IMR-90 (cell line): Measurements from ENCODE around the gene CCDC136. TPM values are rescaled to one million over a fixed set of nuclear protein-coding genes. Genes with fewer than 3 reads are reported as not detected.

Experiments used
- ATAC-seq: fragments of 200-7000 bp; cut with Tn5 transposase; 2 replicates; pipeline ENCODE4 v1.9.1; 2020; ENCODE audit warnings: low read depth, mild to moderate bottlenecking, moderate library complexity
- BruUV-seq: library from RNA; stranded (reverse); fragments of 400-500 nt; replicated peaks from 2 replicates; lab custom pipeline; 2021; lab: Mats Ljungman, UMichigan
- CTCF ChIA-PET: fragments of 300-600 bp; formaldehyde crosslinking; extraction: SDS; loops from one replicate; lab custom pipeline; 2021; ENCODE audit warnings: antibody characterized with exemption; lab: Yijun Ruan, JAX
- POLR2A ChIA-PET: fragments of 300-600 bp; sonication (Branson Sonifier 250); formaldehyde crosslinking; loops from one replicate; lab custom pipeline; 2022; ENCODE audit warnings: antibody characterized with exemption; ENCODE audit not compliant: unreplicated experiment; lab: Charles Lee
- DNase-seq: peaks from one replicate; pipeline ENCODE4 v3.0.0; 2013
- H2AFZ ChIP-seq: replicated peaks from 2 replicates; pipeline ENCODE3; 2013; ENCODE audit warnings: low read length, mild to moderate bottlenecking; ENCODE audit not compliant: poor library complexity
- H2AK5ac ChIP-seq: 2 replicates; pipeline ENCODE4 v1.6.1; 2013; ENCODE audit warnings: low read depth, low read length, inconsistent platforms
- H2AK9ac ChIP-seq: replicated peaks from 2 replicates; pipeline ENCODE3; 2013; ENCODE audit warnings: mild to moderate bottlenecking, low read depth, low read length, moderate library complexity; ENCODE audit not compliant: poor library complexity
- H2BK120ac ChIP-seq: 2 replicates; pipeline ENCODE4 v1.6.1; 2013; ENCODE audit warnings: low read depth, low read length, inconsistent platforms
- H2BK15ac ChIP-seq: 3 replicates; pipeline ENCODE4 v1.6.1; 2013; ENCODE audit warnings: low read depth, low read length, inconsistent platforms
- H2BK20ac ChIP-seq: 2 replicates; pipeline ENCODE4 v1.6.1; 2013; ENCODE audit warnings: low read depth, mild to moderate bottlenecking, inconsistent platforms, low read length, moderate library complexity
- H2BK5ac ChIP-seq: 2 replicates; pipeline ENCODE4 v1.6.1; 2013; ENCODE audit warnings: mild to moderate bottlenecking, low read depth, low read length, inconsistent platforms; ENCODE audit not compliant: poor library complexity, severe bottlenecking
- H3K14ac ChIP-seq: replicated peaks from 2 replicates; pipeline ENCODE4 v1.6.1; 2013; ENCODE audit warnings: low read depth, low read length, inconsistent platforms
- H3K18ac ChIP-seq: 2 replicates; pipeline ENCODE4 v1.6.1; 2013; ENCODE audit warnings: low read depth, low read length, control low read depth
- H3K23ac ChIP-seq: 2 replicates; pipeline ENCODE4 v1.6.1; 2013; ENCODE audit warnings: low read depth, low read length, inconsistent platforms
- H3K27ac ChIP-seq: 2 replicates; pipeline ENCODE4 v1.5.1; 2013; ENCODE audit warnings: mild to moderate bottlenecking, control low read depth, low read length; ENCODE audit not compliant: insufficient read depth
- H3K27me3 ChIP-seq: 2 replicates; pipeline ENCODE4 v1.6.1; 2013; ENCODE audit warnings: low read length; ENCODE audit not compliant: control insufficient read depth, insufficient read depth
- H3K36me3 ChIP-seq: 2 replicates; pipeline ENCODE4 v1.6.1; 2013; ENCODE audit warnings: low read length, mixed read lengths; ENCODE audit not compliant: control insufficient read depth, insufficient read depth
- H3K4ac ChIP-seq: 2 replicates; pipeline ENCODE4 v1.6.1; 2013; ENCODE audit warnings: low read depth, low read length, inconsistent platforms
- H3K4me1 ChIP-seq: 2 replicates; pipeline ENCODE4 v1.6.1; 2013; ENCODE audit warnings: low read length, mixed read lengths; ENCODE audit not compliant: control insufficient read depth, insufficient read depth
- H3K4me2 ChIP-seq: 2 replicates; pipeline ENCODE4 v1.6.1; 2013; ENCODE audit warnings: low read depth, mild to moderate bottlenecking, control low read depth, low read length, moderate library complexity
- H3K4me3 ChIP-seq: 2 replicates; pipeline ENCODE4 v1.5.1; 2013; ENCODE audit warnings: low read depth, mild to moderate bottlenecking, control low read depth, low read length, moderate library complexity; ENCODE audit not compliant: insufficient read depth
- H3K56ac ChIP-seq: 2 replicates; pipeline ENCODE4 v1.6.1; 2013; ENCODE audit warnings: low read length, inconsistent platforms; ENCODE audit not compliant: insufficient read depth; ENCODE audit errors: extremely low read depth
- H3K79me1 ChIP-seq, 2 experiments: 2 replicates each; pipeline ENCODE4 v1.6.1; 2013; ENCODE audit warnings: low read length in 2 of 2, inconsistent platforms in 1 of 2, low read depth in 1 of 2
- H3K9ac ChIP-seq: 2 replicates; pipeline ENCODE4 v1.6.1; 2013; ENCODE audit warnings: low read depth, low read length, control low read depth
- H3K9me1 ChIP-seq: 2 replicates; pipeline ENCODE4 v1.6.1; 2013; ENCODE audit warnings: low read length, inconsistent platforms; ENCODE audit not compliant: insufficient read depth
- H3K9me3 ChIP-seq: 2 replicates; pipeline ENCODE4 v1.6.1; 2013; ENCODE audit warnings: low read length; ENCODE audit not compliant: control insufficient read depth, insufficient read depth
- H4K20me1 ChIP-seq: 2 replicates; pipeline ENCODE4 v1.6.1; 2013; ENCODE audit warnings: low read length, inconsistent platforms; ENCODE audit not compliant: insufficient read depth
- H4K5ac ChIP-seq: 2 replicates; pipeline ENCODE4 v1.6.1; 2013; ENCODE audit warnings: mild to moderate bottlenecking, low read depth, low read length, control low read depth
- H4K8ac ChIP-seq, 2 experiments: 2 replicates each; pipeline ENCODE4 v1.6.1; 2013; ENCODE audit warnings: low read depth in 2 of 2, low read length in 2 of 2, control low read depth in 1 of 2, inconsistent platforms in 1 of 2
- H4K91ac ChIP-seq: 2 replicates; pipeline ENCODE4 v1.6.1; 2013; ENCODE audit warnings: low read depth, low read length, inconsistent platforms; ENCODE audit not compliant: insufficient read depth
- BHLHE40 ChIP-seq: fragments of 150-350 bp; IDR thresholded peaks from 2 replicates; pipeline ENCODE4 v1.6.1; 2016; ENCODE audit warnings: mild to moderate bottlenecking, low read depth, low read length
- CEBPB ChIP-seq: IDR thresholded peaks from 2 replicates; pipeline ENCODE4 v1.6.1; 2012; ENCODE audit warnings: low read depth, low read length, improper control_type of control experiment
- CHD1 ChIP-seq: IDR thresholded peaks from 2 replicates; pipeline ENCODE4 v1.6.1; 2012; ENCODE audit warnings: low read depth, low read length, improper control_type of control experiment
- FOS ChIP-seq: fragments of 150-350 bp; IDR thresholded peaks from 2 replicates; pipeline ENCODE4 v1.6.1; 2016; ENCODE audit warnings: low read depth, low read length
- MAFK ChIP-seq: IDR thresholded peaks from 2 replicates; pipeline ENCODE4 v1.6.1; 2012; ENCODE audit warnings: low read depth, low read length, improper control_type of control experiment
- MAZ ChIP-seq: IDR thresholded peaks from 2 replicates; pipeline ENCODE4 v1.6.1; 2012; ENCODE audit warnings: low read depth, mild to moderate bottlenecking, low read length, improper control_type of control experiment, moderate library complexity, borderline replicate concordance
- MXI1 ChIP-seq: IDR thresholded peaks from 2 replicates; pipeline ENCODE4 v1.6.1; 2012; ENCODE audit warnings: low read depth, mild to moderate bottlenecking, low read length, moderate library complexity, borderline replicate concordance
- NFE2L2 ChIP-seq: fragments of 150-350 bp; IDR thresholded peaks from 2 replicates; pipeline ENCODE4 v1.6.1; 2016; ENCODE audit warnings: low read depth, mild to moderate bottlenecking, low read length
- POLR2A ChIP-seq: IDR thresholded peaks from 2 replicates; pipeline ENCODE4 v1.6.1; 2012; ENCODE audit warnings: mild to moderate bottlenecking, low read depth, low read length
- RAD21 ChIP-seq: IDR thresholded peaks from 2 replicates; pipeline ENCODE4 v1.6.1; 2012; ENCODE audit warnings: low read length, improper control_type of control experiment
- RCOR1 ChIP-seq: IDR thresholded peaks from 2 replicates; pipeline ENCODE4 v1.6.1; 2012; ENCODE audit warnings: mild to moderate bottlenecking, low read length, improper control_type of control experiment; ENCODE audit not compliant: insufficient replicate concordance
- SMC3 ChIP-seq: fragments of 150-350 bp; IDR thresholded peaks from 2 replicates; pipeline ENCODE4 v1.6.1; 2016; ENCODE audit warnings: low read depth, mild to moderate bottlenecking, antibody characterized with exemption, low read length, moderate library complexity
- WGBS, 2 experiments: methylation state at CpG; one replicate each; pipeline versions ENCODE4 v1.1.5 to v1.1.7; 2013; ENCODE audit warnings: missing lambda C conversion rate in 2 of 2; ENCODE audit not compliant: insufficient read length in 1 of 2; ENCODE audit errors: extremely low coverage in 2 of 2; 5-methylcytosine and 5-hydroxymethylcytosine counted together
- dilution Hi-C: fragments of 300-500 bp; cut with HindIII; formaldehyde crosslinking; loops from one replicate; pipeline ENCODE4 v1.14.3; 2018; ENCODE audit warnings: low sequenced_read_pairs; ENCODE audit not compliant: unreplicated experiment
- in situ Hi-C: fragments of 300-500 bp; cut with MboI; formaldehyde crosslinking; loops from 3 replicates; pipeline ENCODE4 v1.14.3; 2019; ENCODE audit warnings: low sequenced_read_pairs, inconsistent platforms, mixed read lengths
- intact Hi-C: fragments of 100-400 bp; cut with micrococcal nuclease; formaldehyde crosslinking; loops from 2 replicates; pipeline ENCODE4 v1.10.0; 2022
- polyA plus RNA-seq, 3 experiments: library from polyadenylated mRNA; depleted of rRNA; stranded (reverse); fragments of >200 nt; gene quantifications; 2 replicates each; pipeline ENCODE4 v1.2.3, GENCODE V29; 2012; ENCODE audit warnings: low replicate concordance in 1 of 3
- total RNA-seq: library from RNA; depleted of rRNA; stranded (reverse); fragments of >200 nt; gene quantifications from 2 replicates; pipeline ENCODE4 v1.2.3, GENCODE V29; 2012
- TF ChIP-seq, protein P1 (sequence below): conservative IDR thresholded peaks from 2 replicates; pipeline ENCODE4 v1.5.1; 2012; ENCODE audit warnings: mild to moderate bottlenecking, low read depth, low read length, improper control_type of control experiment
- TF ChIP-seq, protein P2 (sequence below): fragments of 150-350 bp; IDR thresholded peaks from 2 replicates; pipeline ENCODE4 v1.6.1; 2017; ENCODE audit warnings: mild to moderate bottlenecking, antibody characterized with exemption, low read length, low read depth
- TF ChIP-seq, protein P3 (sequence below): fragments of 150-350 bp; IDR thresholded peaks from 2 replicates; pipeline ENCODE4 v1.6.1; 2016; ENCODE audit warnings: low read depth, mild to moderate bottlenecking, low read length, moderate library complexity, borderline replicate concordance

Gene CCDC136
- total and polyA plus RNA-seq, 2 of the 4 experiments (the other 2 are of a cell fraction), result 7.7 to 18.0 TPM

DNA sequence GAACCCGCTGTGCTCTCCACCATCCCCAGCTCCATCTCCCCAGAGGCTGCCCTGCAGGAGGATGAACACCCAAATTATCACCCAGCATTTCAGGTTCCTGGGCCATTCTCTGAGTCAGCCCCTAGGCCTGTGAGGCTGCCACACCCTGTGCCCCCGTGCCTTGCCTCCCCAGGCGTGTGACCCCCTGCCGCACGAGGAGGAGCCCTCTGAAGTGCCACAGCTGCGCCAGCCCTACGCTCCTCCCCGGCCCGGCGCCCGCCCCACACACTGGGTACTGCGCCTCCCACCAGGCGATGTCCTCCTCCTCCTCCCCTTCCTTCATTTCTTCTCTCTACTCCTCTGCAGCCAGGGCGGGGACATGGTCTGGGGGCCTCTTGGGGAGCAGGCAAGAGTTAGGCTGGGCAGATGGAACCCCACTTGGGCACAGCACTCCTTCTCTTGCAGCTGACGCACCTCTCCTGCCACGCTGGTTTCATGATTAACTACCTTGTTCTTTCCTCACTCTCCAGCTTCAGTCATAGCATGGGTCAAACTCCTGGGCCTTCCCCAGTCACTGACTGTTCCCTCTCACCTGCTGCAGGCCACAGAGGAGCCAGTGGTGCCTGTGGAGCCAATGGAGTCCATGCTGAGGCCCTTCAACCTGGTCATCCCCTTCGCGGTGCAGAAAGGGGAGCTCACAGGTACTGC lies 58.2 kb downstream of the CCDC136 start:
- no peak overlapping the region for H2BK15ac ChIP-seq
- CTCF ChIA-PET, result no interaction called here
- ATAC-seq, result no peak
- no peak overlapping the region for H3K4ac ChIP-seq
- H3K9me3 ChIP-seq, result no peaks in the 10 kb centered on the region
- H4K20me1 ChIP-seq, result peaks cover 56% of the 10 kb centered on the region
- peak overlapping the region; percentile 55 for H2AK9ac ChIP-seq
- H2AFZ ChIP-seq, result no peak overlapping the region
- intact Hi-C loops (no loop called here), in situ Hi-C loops (no loop called here), dilution Hi-C loops (no loop called here)
- POLR2A ChIA-PET, result no interaction called here
- H2BK120ac ChIP-seq, result no peak overlapping the region
- H3K9me1 ChIP-seq, result no peaks in the 10 kb centered on the region
- H3K36me3 ChIP-seq, result peaks cover 96% of the 10 kb centered on the region
- H4K5ac ChIP-seq, result no peak overlapping the region
- no peak overlapping the region for H3K14ac ChIP-seq
- no peak overlapping the region for H3K27ac ChIP-seq
- WGBS, 2 experiments, result 96% methylated on average over 14 of the region's 18 CpGs; no CpG with 5 or more reads in 1 of the 2 experiments
- H2BK20ac ChIP-seq, result no peak overlapping the region
- no peak overlapping the region for H4K8ac ChIP-seq
- no peak overlapping the region for H3K4me2 ChIP-seq
- H3K79me1 ChIP-seq, result peaks cover 34 to 62% of the 10 kb centered on the region in 2 experiments
- no peak overlapping the region for H3K4me3 ChIP-seq
- DNase-seq, result no peak
- H3K27me3 ChIP-seq, result no peaks in the 10 kb centered on the region
- BruUV-seq, result no TSS peak
- H4K91ac ChIP-seq, result no peak overlapping the region
- H3K23ac ChIP-seq, result no peak overlapping the region
- H2AK5ac ChIP-seq, result no peak overlapping the region
- no peak overlapping the region for H3K18ac ChIP-seq
- H3K56ac ChIP-seq, result no peak overlapping the region
- H3K4me1 ChIP-seq, result no peaks in the 10 kb centered on the region
- no peak for TF ChIP-seq CHD1
- TF ChIP-seq, protein P1, sequence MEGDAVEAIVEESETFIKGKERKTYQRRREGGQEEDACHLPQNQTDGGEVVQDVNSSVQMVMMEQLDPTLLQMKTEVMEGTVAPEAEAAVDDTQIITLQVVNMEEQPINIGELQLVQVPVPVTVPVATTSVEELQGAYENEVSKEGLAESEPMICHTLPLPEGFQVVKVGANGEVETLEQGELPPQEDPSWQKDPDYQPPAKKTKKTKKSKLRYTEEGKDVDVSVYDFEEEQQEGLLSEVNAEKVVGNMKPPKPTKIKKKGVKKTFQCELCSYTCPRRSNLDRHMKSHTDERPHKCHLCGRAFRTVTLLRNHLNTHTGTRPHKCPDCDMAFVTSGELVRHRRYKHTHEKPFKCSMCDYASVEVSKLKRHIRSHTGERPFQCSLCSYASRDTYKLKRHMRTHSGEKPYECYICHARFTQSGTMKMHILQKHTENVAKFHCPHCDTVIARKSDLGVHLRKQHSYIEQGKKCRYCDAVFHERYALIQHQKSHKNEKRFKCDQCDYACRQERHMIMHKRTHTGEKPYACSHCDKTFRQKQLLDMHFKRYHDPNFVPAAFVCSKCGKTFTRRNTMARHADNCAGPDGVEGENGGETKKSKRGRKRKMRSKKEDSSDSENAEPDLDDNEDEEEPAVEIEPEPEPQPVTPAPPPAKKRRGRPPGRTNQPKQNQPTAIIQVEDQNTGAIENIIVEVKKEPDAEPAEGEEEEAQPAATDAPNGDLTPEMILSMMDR, result no peak
- TF ChIP-seq BHLHE40, result no peak
- no peak for TF ChIP-seq RCOR1
- no peak for TF ChIP-seq FOS
- TF ChIP-seq SMC3, result no peak
- TF ChIP-seq, protein P2, sequence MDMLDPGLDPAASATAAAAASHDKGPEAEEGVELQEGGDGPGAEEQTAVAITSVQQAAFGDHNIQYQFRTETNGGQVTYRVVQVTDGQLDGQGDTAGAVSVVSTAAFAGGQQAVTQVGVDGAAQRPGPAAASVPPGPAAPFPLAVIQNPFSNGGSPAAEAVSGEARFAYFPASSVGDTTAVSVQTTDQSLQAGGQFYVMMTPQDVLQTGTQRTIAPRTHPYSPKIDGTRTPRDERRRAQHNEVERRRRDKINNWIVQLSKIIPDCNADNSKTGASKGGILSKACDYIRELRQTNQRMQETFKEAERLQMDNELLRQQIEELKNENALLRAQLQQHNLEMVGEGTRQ, result no peak
- no peak for TF ChIP-seq MAFK
- no peak for TF ChIP-seq NFE2L2
- no peak for TF ChIP-seq CEBPB
- TF ChIP-seq, protein P3, sequence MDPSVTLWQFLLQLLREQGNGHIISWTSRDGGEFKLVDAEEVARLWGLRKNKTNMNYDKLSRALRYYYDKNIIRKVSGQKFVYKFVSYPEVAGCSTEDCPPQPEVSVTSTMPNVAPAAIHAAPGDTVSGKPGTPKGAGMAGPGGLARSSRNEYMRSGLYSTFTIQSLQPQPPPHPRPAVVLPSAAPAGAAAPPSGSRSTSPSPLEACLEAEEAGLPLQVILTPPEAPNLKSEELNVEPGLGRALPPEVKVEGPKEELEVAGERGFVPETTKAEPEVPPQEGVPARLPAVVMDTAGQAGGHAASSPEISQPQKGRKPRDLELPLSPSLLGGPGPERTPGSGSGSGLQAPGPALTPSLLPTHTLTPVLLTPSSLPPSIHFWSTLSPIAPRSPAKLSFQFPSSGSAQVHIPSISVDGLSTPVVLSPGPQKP, result no peak
- no peak for TF ChIP-seq MXI1
- no peak for TF ChIP-seq POLR2A
- TF ChIP-seq MAZ, result no peak
- TF ChIP-seq RAD21, result no peak
- no peak overlapping the region for H2BK5ac ChIP-seq
- H3K9ac ChIP-seq, result no peak overlapping the region
